Tibial nerve (tissue), 4 donors: Measurements from ENCODE around the gene ROBO4. TPM values are rescaled to one million over a fixed set of nuclear protein-coding genes. Genes with fewer than 3 reads are reported as not detected.

ENCODE experiments used
- DNase-seq, 2 donors: peaks; one replicate each; pipeline ENCODE4 v3.0.0-alpha.2; 2019; ENCODE audit warnings: low spot score in 2 of 2
- H3K27ac ChIP-seq, 4 donors: fragments of 200-600 bp; sonication (generic) in 3 of 4; one replicate each; pipeline ENCODE4 v1.5.1; 2017 to 2019; ENCODE audit warnings: mild to moderate bottlenecking in 1 of 4
- H3K27me3 ChIP-seq, 2 donors: fragments of 200-600 bp; sonication (generic) in 1 of 2; one replicate each; pipeline versions ENCODE4 v1.5.1 to v1.6.0; 2017 to 2019
- H3K36me3 ChIP-seq, 3 donors: fragments of 200-600 bp; sonication (generic); one replicate each; pipeline ENCODE4 v1.5.1; 2018 to 2019
- H3K4me1 ChIP-seq, 4 donors: fragments of 200-600 bp; sonication (generic) in 3 of 4; one replicate each; pipeline ENCODE4 v1.5.1; 2017 to 2019
- H3K4me3 ChIP-seq, 4 donors: fragments of 200-600 bp; sonication (generic) in 3 of 4; one replicate each; pipeline ENCODE4 v1.5.1; 2017 to 2019; ENCODE audit warnings: mild to moderate bottlenecking in 1 of 4, moderate library complexity in 1 of 4
- H3K9me3 ChIP-seq, 4 donors: fragments of 200-600 bp; sonication (generic) in 3 of 4; one replicate each; pipeline ENCODE4 v1.5.1; 2017 to 2019
- EP300 ChIP-seq, 2 donors: sonication (generic); formaldehyde crosslinking; IDR thresholded peaks; one replicate each; pipeline ENCODE4 v1.6.1; 2017; ENCODE audit warnings: antibody characterized with exemption in 2 of 2, mild to moderate bottlenecking in 1 of 2
- POLR2A ChIP-seq, 2 donors: fragments of 450-650 bp; IDR thresholded peaks; one replicate each; pipeline ENCODE4 v1.6.1; 2017; ENCODE audit warnings: antibody characterized with exemption in 2 of 2, mild to moderate bottlenecking in 2 of 2, moderate library complexity in 2 of 2
- WGBS, 2 donors: methylation state at CpG; one replicate each; pipeline ENCODE4 v1.1.5; 2018; 5-methylcytosine and 5-hydroxymethylcytosine counted together
- total RNA-seq, 4 donors: library from RNA; depleted of rRNA; stranded (reverse); fragments of >200 nt; gene quantifications; one replicate each; pipeline ENCODE4 v1.1.0, GENCODE V29; 2016
- TF ChIP-seq, protein P1 (sequence below), 5 experiments: fragments of 200-600 bp in 3 of 5; fragments of 450-650 bp in 2 of 5; sonication (generic) in 3 of 5; IDR thresholded peaks; one replicate each; pipeline ENCODE4 v1.5.1; 2016 to 2019; ENCODE audit warnings: antibody characterized with exemption in 5 of 5, mild to moderate bottlenecking in 3 of 5, moderate library complexity in 2 of 5

The ROBO4 gene
- total RNA-seq, 4 donors from 2014 or later: 12.1 to 38.8 (median 28.0) TPM

DNA sequence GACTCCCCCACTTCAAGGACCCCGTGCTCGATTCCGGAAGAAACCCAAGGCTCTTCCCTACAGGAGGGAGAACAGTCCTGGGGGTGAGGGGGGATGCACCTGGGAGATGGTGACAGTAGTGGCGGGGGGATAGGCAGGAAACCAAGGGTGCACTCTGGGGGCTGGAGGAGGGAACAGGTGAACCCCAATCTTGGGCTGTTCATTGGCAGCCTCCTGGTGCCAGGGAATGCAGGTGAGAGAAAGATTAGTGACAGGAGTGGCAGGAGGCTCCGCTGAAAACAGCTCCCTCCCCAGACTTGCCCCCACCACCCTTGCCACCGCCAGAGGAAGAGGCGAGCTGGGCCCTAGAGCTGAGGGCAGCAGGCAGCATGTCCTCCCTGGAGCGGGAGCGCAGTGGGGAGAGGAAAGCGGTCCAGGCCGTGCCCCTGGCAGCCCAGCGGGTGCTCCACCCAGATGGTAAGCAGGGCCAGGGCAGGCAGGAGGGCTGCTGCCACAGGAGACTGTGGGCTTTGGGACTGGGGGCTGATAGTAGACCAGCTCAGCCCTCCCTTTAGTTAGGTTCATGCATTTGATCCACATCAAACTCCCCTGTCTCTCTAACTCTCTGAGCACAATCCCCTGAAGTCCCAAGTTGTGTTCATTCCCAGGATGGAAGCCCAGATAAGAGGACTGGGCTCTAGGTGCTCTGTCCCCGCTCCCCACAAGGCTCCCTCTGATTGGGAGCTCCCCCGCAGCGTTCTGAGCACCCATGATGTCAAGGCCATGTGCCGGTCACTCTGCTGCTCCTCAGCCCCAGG lies 18.0 kb downstream of the ROBO4 start:
- WGBS, 2 donors: 92 to 93% methylated on average over 14 to 16 of the region's 16 CpGs
- Histone ChIP-seq H3K27me3 (no peaks in the 10 kb centered on the region), H3K4me3 (no peak overlapping the region), H3K27ac (no peak overlapping the region), H3K9me3 (no peaks in the 10 kb centered on the region), H3K36me3 (no peaks in the 10 kb centered on the region), H3K4me1 (peaks cover 0 to 44% (median 9%) of the 10 kb centered on the region in 4 donors)
- TF ChIP-seq, protein P1, sequence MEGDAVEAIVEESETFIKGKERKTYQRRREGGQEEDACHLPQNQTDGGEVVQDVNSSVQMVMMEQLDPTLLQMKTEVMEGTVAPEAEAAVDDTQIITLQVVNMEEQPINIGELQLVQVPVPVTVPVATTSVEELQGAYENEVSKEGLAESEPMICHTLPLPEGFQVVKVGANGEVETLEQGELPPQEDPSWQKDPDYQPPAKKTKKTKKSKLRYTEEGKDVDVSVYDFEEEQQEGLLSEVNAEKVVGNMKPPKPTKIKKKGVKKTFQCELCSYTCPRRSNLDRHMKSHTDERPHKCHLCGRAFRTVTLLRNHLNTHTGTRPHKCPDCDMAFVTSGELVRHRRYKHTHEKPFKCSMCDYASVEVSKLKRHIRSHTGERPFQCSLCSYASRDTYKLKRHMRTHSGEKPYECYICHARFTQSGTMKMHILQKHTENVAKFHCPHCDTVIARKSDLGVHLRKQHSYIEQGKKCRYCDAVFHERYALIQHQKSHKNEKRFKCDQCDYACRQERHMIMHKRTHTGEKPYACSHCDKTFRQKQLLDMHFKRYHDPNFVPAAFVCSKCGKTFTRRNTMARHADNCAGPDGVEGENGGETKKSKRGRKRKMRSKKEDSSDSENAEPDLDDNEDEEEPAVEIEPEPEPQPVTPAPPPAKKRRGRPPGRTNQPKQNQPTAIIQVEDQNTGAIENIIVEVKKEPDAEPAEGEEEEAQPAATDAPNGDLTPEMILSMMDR (IDR thresholded peaks at IDR 0.05): no peak
- no peak for TF ChIP-seq POLR2A (IDR thresholded peaks at IDR 0.05)
- TF ChIP-seq EP300 (IDR thresholded peaks at IDR 0.05): no peak
- no peak for DNase-seq

DNA sequence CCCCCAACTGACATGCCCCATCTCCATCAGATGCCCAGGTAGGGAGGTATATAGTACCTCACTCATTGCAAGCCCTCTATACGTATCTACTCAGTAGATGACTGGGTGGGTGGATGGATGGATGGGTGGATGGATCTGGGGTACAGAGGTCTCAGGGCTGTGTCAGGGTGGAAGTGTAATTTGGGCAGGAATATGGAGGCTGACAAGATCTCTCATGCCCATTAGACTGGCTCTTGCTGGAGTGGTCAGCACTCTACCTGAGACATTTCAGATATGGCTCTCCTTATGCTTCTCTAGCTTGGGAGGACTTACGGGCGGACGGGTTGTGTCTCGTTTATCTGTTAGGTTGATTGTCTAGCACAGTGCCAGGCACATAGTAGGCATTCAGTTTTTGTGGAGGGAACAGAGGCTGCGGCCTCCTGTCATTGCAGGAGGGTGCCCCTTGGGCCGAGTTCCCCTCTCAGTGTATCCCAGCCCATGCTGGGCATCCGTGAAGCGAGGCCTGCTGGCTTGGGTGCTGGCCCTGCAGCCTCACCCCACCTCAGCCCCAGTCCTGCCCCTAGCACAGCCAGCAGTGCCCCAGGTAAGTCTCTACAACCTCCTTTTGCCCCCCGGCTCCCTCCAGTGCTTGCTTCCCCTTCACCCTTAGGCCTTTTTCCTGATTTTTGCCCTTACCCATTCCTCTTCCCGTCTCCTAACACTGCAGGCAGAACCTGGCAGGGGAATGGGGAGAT lies 18.7 kb downstream of the ROBO4 start:
- Histone ChIP-seq H3K4me1 (peaks cover 0 to 44% (median 9%) of the 10 kb centered on the region in 4 donors), H3K4me3 (no peak overlapping the region), H3K27ac (no peak overlapping the region), H3K36me3 (no peaks in the 10 kb centered on the region), H3K27me3 (peaks cover 0 to 4% of the 10 kb centered on the region in 2 donors), H3K9me3 (no peaks in the 10 kb centered on the region)
- TF ChIP-seq EP300 (IDR thresholded peaks at IDR 0.05): no peak
- TF ChIP-seq POLR2A (IDR thresholded peaks at IDR 0.05): no peak
- TF ChIP-seq, protein P1 (IDR thresholded peaks at IDR 0.05): no peak
- 90 to 94% methylated on average over 11 of the region's 11 CpGs for WGBS, 2 donors
- DNase-seq: no peak

DNA sequence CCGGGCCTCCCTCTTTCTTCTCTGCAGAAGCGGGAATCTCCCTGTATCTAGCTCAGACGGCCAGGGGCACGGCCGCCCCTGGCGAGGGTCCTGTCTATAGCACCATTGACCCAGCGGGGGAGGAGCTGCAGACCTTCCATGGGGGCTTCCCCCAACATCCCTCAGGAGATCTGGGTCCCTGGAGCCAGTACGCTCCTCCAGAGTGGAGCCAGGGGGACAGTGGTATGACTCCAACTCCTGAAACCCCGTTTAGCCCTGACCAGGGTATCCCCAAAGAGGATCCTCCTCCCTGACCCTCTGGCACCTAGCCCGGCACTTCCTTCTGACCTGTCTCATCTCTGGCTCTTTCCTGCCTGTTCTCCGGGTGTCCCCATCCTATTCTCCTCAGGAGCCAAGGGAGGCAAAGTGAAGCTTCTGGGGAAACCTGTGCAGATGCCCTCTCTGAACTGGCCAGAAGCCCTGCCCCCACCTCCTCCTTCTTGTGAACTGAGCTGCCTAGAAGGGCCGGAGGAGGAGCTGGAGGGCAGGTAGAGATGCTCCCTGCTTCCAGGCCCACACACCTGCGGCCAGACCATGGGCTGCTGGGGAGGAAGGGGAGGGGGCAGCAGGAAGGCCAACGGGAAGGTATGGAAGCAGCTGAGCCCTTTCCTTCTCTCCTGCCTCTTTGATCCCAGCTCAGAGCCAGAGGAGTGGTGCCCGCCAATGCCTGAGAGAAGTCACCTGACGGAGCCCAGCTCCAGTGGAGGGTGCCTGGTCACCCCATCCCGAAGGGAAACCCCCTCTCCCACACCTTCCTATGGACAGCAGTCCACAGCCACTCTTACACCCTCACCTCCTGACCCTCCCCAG lies 19.5 kb downstream of the ROBO4 start:
- WGBS, 2 donors: 72 to 76% methylated on average over 17 of the region's 17 CpGs
- H3K4me1 ChIP-seq: peaks cover 0 to 43% (median 9%) of the 10 kb centered on the region in 4 donors
- H3K27ac ChIP-seq: peak overlapping the region in 1 of 4 donors; percentile 98
- TF ChIP-seq POLR2A (IDR thresholded peaks at IDR 0.05) (no peak), EP300 (IDR thresholded peaks at IDR 0.05) (no peak)
- TF ChIP-seq, protein P1 (IDR thresholded peaks at IDR 0.05): no peak
- no peak for DNase-seq
- H3K27me3 ChIP-seq: peaks cover 0 to 12% of the 10 kb centered on the region in 2 donors
- no peaks in the 10 kb centered on the region for H3K9me3 ChIP-seq
- H3K36me3 ChIP-seq: no peaks in the 10 kb centered on the region
- no peak overlapping the region for H3K4me3 ChIP-seq

DNA sequence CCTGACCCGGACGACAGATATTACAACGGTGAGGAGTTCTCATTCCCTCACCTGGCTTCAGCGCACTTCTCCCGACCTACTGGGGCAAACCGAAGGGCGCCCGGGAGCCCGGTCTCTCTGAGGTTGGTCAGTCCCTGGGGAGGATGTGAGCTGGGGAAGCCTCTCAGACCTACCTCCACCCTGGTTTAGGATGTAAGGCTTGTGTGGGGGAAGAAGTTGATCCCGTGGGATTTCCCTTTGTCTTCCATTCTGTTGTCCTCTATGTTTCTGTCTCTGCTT lies 20.1 kb downstream of the ROBO4 start:
- 45 to 50% methylated on average over 10 of the region's 10 CpGs for WGBS, 2 donors
- peak overlapping the region; percentile 47 to 77 (median 54) for H3K4me3 ChIP-seq
- peak overlapping the region in 3 of 4 donors; percentile 77 to 98 (median 83) for H3K27ac ChIP-seq

More for the DNA sequence above, 20.1 kb downstream of the ROBO4 start:
- DNase-seq: no peak
- Histone ChIP-seq H3K27me3 (peaks cover 0 to 17% of the 10 kb centered on the region in 2 donors), H3K9me3 (no peaks in the 10 kb centered on the region), H3K4me1 (peaks cover 0 to 37% (median 7%) of the 10 kb centered on the region in 4 donors), H3K36me3 (no peaks in the 10 kb centered on the region)
- TF ChIP-seq EP300 (IDR thresholded peaks at IDR 0.05): no peak
- TF ChIP-seq, protein P1 (IDR thresholded peaks at IDR 0.05): no peak
- no peak for TF ChIP-seq POLR2A (IDR thresholded peaks at IDR 0.05)
